Cortex of kidney (tissue), 1 donor: ENCODE measurements around the gene TDRD7.

Experiments
- DNase-seq: peaks from one replicate; lab custom pipeline; 2025; lab: John Stamatoyannopoulos, UW

The TDRD7 gene

GRCh38 chr9:97505845-97506244 lies 93.9 kb downstream of the TDRD7 start:
- no peak for DNase-seq

DNA sequence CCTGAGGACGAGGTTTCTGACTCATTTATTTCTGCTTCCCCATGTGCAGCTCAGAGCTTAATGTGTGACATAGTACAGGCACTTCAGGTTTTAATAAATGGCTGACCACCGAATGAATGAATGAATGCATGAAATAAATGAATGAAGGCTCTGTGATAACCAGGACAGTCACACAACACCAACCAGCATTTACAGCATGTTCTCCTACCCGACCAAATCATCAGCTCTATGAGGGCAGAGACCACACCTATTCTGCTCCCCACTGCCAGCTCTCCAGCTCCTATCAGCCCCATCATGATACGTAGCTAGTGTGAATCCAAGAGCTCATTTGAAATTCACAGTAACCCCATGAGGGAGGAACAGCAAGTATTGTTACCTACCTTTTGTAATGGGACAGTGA lies 94.4 kb downstream of the TDRD7 start:
- no peak for DNase-seq

DNA sequence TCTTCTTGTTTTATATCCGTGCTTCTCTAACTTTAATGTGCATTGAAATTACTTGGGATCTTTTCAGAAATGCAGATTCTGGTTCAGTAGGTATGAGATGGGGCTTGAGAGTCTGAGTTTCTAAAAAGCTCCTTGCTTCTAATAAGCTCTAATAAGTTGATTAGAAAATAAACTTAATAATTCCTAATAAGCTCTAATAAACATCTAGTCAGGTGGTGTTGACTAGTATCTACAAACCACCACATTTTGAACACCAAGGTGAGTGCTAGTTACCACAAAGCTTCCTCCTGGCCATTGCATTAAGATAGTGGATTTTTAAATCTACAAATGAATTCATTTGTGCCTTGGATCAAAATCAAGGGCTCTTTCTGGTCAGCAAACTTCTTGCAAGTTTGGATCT lies 94.9 kb downstream of the TDRD7 start:
- DNase-seq = no peak

- DNase-seq = no peak
Measured at GRCh38 chr9:97507428-97507984, 95.6 kb downstream of the TDRD7 start.

- no peak for DNase-seq
Measured at GRCh38 chr9:97508852-97509251, 97.0 kb downstream of the TDRD7 start.

- DNase-seq = no peak
Measured at GRCh38 chr9:97510797-97511654, 99.1 kb downstream of the TDRD7 start.

- DNase-seq = no peak
Measured at GRCh38 chr9:97511655-97512427, 99.9 kb downstream of the TDRD7 start.

DNA sequence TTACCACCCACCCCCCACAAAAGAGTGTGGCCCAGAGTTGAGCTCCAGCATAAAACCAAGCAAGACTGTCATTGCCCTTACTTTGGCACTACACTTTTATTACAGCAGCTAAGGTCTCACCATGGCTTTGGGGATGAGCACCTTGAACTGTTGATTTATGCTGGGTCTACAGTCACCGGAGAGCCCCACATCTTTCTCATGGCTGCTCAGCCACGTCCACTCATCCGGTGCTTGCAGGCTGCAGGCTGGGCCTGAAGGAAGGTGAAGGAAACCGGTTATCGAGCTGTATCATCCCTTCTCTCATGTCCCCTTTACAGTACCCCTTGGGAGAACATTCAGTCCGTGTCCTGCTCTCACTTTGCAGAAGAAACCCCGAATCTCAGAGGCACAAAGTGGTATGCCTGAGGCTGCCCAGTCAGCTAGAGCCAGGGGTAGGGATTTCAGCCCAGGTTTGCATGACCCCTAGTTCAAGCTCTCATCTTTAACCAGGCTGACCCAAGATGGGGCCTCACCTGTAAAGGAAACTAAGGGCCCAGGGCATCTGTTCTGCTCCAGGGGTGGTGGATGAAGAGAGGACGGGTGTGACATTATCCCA lies 101.2 kb downstream of the TDRD7 start:
- no peak for DNase-seq

- no peak for DNase-seq
Measured at GRCh38 chr9:97514531-97514930, 102.6 kb downstream of the TDRD7 start.

GRCh38 chr9:97515662-97516061 lies 103.8 kb downstream of the TDRD7 start:
- no peak for DNase-seq

DNA sequence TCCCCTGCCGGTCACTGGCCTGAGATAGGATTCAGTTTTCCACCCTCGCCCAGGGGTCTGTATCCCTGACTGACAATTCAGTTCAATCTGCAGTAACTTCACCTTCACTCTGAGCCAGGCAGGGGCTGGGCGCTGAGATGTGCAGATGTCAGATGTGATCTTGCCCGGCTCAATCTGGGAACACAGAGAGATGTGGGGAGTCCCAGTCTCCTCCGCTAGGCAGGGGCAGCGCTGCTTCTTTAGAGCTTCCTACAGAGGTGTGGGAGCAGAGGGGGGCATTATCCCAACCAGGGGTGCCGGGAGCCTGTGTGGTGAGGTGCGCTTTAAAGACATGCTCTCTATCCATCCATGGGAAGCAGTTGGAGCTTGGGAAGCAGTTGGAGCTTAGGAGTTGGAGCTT lies 104.2 kb downstream of the TDRD7 start:
- DNase-seq = no peak

DNA sequence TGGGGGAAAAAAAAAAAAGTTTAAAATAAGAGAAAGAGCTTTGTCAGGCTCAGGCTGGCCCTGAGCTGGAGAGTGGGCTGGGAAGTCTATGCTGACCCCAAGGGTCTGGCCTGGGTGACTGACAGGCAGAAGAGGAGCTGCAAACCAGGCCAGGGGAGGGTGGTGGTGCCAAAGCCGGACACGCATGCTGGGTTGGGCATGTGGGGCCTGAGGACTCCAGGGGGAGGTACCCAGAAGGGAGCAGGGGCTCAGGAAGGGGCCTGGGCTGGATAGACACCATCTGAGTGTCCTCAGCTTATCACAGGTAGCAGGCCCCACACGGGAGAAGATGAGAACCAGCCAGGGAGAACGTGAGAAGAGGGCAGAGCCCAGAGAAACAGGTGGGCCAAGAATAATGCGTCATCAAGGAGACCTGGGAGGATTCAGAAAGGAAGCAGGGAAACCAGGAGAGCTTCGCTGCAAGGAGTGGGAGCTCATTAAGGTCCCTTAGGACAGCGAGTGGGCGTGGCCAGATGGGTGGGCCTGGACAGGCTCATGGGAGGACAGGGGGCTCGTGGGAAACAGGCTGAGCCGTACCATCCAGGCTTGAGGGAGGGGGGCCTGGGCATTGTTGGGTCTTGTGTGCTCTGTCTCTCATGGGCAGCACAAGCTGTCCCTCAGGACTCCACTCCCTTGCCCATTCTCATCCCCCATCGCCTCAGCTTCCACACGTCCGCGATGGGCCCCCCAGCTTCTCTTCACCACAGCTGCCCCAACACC lies 105.6 kb downstream of the TDRD7 start:
- no peak for DNase-seq

- DNase-seq = no peak
Measured at GRCh38 chr9:97518166-97518908, 106.4 kb downstream of the TDRD7 start.

DNA sequence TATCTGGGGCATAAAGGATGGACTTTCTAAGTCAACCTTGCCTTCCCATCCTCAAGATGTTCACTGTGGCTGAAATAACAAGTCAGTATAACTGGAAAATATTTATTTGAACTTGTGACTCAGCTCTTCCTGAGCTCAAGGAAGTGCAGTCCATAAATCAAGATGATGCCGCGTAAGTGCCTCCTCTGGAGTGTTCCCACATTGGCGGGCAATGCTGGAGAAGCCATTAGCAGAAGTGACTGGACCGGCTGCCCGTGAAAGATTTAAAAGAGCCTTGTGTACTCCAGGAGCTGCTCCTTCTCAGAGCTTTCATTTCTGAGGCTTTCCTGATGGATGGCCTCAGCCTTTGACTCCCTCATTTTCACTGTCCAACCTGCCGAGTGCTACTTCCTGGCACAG lies 107.0 kb downstream of the TDRD7 start:
- DNase-seq = no peak

DNA sequence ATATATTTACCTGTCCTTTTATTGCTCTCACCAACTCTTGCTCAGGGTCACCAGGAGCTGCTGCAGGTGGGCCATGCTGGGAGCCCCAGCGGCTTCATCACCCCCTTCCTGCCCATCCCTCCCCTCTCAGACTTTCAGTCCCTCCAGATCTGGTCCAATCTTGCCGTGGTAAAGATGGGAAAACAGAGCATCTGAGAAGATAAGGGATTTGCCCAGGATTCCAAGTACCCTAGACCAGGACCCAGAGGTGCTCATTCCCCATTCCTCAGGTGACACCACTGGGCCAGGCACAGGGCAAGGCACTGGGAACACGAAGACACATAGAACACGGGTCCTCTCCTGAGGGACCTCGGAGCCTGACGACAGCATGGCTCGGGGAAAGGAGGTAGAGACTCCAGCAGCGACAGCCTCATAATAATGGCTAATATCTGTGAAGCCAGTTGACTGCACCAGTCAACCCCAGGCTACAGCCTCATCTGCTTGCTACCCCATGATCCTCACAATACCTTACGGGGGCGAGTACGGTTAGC lies 107.6 kb downstream of the TDRD7 start:
- DNase-seq = no peak

DNA sequence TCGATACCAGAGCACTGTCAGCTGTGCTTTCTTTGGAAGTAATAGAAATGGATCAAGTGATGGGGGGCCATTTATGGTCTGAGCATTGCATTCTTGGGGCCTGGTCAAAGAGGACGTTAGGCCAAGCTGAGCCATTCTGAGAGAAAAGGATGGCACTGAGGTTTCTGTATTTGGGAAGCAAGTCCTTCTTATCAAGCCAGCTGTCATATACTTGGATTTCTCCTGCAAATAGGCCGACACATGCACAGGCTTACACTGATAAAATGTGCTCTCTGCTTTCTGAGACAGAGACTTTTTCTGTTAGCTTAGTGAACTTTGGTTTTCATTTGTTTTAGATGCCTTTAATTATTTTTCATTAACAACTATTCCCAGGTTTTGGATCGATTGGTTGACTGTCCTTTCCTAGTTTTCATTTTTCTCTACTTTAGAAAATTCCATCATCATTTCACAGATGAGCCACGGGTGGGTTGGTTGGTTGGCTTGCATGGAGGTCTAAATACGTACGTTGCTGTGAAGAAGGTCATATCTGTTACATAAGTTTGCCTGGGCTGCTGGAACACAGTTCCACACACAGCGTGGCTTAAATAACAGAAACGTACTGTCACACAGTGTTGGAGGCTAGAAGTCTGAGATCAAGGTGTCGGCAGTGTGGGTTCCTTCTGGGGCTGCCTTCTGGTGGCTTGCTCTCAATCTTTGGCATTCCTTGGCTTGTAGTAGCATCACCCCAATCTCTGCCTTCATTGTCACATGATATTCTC lies 109.9 kb downstream of the TDRD7 start:
- DNase-seq = no peak

- no peak for DNase-seq
Measured at GRCh38 chr9:97524424-97524823, 112.5 kb downstream of the TDRD7 start.

GRCh38 chr9:97525451-97525850 lies 113.6 kb downstream of the TDRD7 start:
- DNase-seq = no peak

DNA sequence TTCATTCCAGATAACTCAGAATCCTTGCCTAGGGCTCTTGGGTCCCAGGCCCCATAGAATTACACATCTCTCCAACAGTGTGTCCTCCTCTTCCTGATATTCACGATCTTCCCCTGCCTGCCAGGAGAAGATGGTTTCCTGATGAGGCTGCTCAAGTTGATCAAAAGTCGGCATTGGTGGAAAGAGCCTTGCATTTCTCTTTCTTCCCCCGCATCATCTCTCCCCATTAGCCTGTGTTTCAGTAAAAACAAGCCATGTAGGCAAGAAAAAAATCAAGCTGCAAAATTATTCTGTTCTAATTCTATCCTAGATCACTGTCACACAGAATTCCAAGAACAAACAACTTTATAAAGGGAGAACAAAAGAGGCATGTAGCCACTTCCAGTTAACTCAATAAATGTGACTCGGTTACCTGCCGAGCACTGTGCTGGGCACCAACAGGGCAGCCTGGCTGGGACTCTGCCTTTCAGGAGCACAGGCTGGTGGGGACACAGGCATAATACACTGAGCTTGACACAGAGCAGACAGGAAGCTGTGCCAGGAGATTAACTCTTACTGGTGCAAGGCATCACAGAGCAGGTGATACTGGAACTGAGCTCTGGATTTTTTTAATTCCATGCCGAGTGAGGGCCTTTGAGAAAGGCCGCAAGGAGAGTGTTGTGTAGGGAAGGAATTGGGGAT lies 115.1 kb downstream of the TDRD7 start:
- no peak for DNase-seq
